NCI-H1694 treated with DMSO at 0.1 percent for 48 hours (cell line): Measurements from ENCODE around the gene EPS8L2.
A peak's percentile ranks its signal among the peaks of the same experiment; 100 is the strongest.

Source experiments
- DNase-seq: peaks from one replicate; lab custom pipeline; 2025; lab: John Stamatoyannopoulos, UW

Gene EPS8L2

GRCh38 chr11:705646-706438 is at the start of gene EPS8L2:
EPS8L2 (plus strand) TSS chr11:706231; CDS start chr11:709408, 3,177 bp downstream.
- no peak for DNase-seq

DNA sequence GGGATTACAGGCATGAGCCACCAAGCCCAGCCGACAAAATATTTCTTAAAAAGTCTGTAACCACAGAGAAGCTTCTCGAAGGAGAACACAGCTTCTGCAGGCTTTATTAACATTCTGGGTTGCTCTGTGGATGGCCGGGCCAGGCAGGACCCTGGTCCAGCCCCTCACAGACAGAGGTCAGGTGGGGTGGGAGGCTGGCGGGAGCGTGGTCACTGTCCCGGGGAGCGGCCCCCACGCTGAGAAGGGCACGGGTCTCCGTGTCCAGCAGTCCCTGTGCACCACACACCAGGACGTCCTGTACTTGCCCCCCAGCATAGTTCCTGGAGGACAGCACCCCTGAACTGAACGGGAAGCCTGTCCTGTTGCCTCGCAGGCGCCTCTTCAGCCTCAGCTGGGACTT is 49.6 kb upstream of the EPS8L2 start:
- DNase-seq, result no peak

- DNase-seq, result no peak
Observed at GRCh38 chr11:656866-657265, 49.2 kb upstream of the EPS8L2 start.

DNA sequence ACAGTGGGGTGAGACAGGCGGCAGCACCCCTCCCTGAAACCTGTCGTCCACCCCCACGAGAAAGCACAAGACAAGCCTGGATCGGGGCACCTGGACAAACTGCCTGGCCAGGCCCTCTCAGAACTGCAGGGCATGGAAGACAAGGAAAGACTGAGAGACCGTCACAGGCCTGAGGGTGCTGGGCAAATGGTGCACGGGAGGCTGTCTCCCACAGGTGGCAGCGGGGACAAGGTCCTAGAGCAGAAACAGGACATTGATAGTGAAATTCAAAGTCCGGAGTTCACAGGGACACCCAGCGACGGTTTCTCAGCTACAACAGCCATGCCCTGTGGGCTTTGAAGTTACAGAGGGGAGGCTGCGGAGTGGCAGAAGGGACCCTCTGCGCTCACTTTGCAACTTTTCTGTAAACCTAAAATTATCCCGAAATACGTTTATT is 48.3 kb upstream of the EPS8L2 start:
- DNase-seq, result no peak

GRCh38 chr11:659532-660085 is 46.4 kb upstream of the EPS8L2 start:
- DNase-seq, result no peak

DNA sequence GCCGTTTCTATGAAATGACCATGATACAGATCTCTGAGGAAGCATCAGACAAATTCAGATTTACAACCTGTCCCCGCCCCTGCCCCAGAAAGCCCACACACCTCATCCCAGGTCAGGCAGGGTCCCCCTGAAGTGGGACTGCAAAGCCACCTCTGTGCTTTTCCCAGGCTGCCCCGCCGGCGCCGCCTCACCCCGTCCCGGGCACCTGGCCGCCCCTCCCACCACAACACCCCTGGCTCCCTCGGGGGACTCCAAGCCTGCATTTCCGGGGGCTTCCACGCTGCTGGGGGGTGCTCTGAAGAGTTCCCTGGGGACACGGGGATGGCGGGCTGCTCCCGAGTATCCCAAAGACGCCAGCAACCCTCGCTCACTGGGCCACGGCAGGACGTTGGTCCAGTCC is 45.8 kb upstream of the EPS8L2 start:
- no peak for DNase-seq

DNA sequence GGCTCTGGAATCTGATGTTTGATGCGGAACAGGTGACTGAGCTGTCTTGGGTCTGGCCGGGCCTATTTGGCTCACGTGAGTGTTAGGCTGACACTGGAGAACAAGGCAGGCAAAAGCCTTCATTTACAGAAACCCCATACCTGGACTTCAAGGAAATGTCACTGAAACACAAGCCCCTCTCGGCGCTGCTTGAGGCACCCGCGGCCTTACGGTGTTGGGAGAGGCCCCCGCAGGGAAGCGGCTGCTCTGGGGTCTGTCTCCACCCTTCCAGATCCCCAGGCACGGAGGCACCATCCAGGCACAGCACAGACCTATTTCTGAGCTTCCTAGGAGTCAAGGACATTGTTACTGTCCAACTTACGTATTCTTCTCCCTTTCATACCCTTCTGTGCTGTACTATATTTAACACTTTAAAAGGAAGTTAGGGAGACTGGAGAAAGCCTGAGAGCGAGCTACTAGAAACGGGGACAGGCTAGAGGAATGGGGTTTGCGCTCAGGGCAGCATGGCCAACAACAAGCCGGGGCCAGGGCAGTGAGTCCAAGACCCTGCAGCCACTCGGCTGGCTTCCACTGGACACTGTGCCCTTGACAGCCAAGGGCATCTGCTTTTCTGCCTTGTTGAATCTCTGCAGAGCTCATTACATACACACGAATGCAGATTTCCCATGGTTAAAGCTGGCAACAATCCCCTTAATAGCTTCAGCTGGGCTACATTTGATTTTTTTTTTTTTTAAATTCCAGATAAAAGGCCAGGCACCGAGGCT is 45.2 kb upstream of the EPS8L2 start:
- DNase-seq, result peak; percentile 8

- no peak for DNase-seq
Observed at GRCh38 chr11:662689-663274, 43.2 kb upstream of the EPS8L2 start.

DNA sequence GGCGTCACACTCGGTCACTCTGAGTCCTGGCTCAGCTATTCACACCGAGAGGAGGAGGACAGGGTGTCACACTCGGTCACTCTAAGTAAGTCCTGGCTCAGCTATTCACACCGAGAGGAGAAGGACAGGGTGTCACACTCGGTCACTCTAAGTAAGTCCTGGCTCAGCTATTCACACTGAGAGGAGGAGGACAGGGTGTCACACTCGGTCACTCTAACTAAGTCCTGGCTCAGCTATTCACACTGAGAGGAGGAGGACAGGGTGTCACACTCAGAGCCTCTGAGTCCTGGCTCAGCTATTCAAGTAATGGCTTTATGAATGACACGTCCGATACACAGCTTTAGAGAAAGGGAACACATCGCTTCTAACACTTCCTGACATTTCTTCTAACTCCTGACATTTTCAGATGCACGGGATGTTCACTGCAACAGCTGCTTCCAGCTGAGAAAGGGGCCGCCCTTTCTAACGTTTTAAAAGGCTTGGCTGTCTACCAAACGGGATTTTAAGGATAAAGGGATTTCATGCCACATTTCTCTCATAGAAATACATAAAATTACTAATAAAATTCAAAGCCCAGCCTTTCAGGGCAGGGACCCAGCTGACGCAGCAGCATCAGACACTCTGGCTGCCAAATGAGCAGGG is 40.8 kb upstream of the EPS8L2 start:
- peak; percentile 14 for DNase-seq

- no peak for DNase-seq
Observed at GRCh38 chr11:665704-666281, 40.2 kb upstream of the EPS8L2 start.

GRCh38 chr11:673866-674265 is 32.2 kb upstream of the EPS8L2 start:
- no peak for DNase-seq

DNA sequence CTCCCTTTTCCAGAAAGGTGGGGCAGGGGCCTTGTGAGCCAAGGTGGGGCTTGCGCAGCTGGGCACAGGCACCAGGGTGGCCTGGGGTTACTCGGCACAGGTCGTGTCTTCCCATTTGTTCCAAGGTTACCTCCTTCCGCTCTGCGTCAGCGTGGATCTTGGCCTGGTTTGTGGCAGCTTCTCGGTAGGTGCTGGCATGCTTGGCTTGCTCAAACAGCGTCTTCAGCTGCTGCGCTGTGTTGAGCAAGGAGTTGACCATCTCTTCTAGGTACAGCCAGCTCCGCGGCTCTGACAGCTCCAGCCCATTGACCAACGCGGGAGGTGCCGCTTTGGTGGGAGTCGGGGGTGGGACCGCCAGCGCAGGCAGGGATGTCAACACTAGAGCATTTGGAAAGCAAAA is 31.6 kb upstream of the EPS8L2 start:
- no peak for DNase-seq

DNA sequence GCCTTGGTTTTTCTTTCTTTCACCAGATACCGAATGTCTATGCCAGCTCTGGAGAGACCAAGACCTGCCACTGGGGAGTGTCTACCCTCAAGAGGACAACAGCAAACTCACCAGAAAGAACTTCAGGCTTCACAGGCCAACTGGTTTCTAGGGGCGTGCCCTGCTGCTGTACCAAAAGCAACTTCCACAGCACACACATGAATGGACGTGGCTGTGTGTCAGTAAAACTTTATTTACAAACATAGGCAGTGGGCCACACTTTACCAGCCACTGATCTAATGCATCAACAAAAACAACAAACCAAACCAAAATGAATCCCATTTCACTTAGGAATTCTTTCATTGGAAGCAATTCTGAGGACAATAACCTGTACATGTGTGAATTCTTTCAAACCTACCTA is 27.7 kb upstream of the EPS8L2 start:
- DNase-seq, result no peak

GRCh38 chr11:679271-680207 is 26.5 kb upstream of the EPS8L2 start:
- DNase-seq, result no peak

GRCh38 chr11:680476-680875 is 25.6 kb upstream of the EPS8L2 start:
- DNase-seq, result no peak

DNA sequence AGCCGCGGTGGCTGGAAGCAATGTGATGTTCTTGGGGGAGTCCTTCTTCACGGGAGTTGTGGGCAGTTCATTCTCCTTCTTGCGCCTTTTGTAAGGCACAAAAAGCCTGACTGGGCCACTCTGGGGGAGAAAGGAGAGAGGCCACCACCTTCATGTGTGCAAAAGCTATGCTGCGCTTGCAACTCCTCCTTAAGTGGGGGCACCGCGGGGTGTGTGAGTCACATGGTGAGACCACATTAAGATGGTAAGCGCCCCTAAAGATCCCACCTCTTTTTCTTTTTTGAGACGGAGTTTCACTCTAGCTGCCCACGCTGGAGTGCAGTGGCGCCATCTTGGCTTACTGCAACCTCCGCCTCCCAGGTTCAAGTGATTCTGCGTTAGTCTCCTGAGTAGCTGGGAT is 25.1 kb upstream of the EPS8L2 start:
- DNase-seq, result no peak

DNA sequence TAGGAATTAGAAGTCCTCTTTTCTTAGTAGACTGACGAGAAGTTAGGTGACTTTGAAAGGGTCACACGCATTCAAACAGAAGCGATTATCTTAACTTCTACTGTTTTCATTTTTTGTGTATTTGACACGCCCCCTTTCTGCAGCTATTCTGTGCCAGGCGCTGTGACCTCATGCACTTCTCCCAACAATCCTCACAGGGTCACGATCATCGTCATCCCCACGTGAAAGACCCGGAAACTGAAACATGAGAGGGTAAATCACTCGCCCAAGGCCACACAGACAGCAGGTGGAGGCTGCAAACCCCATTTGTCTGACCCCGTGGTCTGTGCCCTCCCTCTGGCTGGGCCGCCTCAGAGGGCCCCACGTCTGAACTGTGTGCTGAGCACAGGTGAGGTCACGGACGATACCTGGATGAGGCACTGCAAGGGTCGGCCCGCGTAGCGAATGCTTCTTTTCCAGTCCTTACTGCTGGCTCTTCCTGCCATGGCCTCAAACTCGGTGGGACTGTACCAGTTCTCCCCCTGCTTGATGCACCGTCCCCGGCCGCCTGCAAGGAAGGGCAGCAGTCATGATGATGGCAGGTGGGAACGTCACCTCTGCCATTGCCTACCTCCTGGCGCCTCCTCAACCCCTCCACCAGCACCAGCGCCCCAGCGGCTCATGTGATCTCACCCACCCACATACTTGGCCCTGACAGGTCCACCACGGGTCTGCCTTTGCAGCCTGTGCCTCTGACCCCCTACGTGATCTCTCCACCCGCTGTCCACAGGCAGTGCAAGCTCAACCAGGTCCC is 19.4 kb upstream of the EPS8L2 start:
- DNase-seq, result no peak

- DNase-seq, result no peak
Observed at GRCh38 chr11:687751-688150, 18.3 kb upstream of the EPS8L2 start.

DNA sequence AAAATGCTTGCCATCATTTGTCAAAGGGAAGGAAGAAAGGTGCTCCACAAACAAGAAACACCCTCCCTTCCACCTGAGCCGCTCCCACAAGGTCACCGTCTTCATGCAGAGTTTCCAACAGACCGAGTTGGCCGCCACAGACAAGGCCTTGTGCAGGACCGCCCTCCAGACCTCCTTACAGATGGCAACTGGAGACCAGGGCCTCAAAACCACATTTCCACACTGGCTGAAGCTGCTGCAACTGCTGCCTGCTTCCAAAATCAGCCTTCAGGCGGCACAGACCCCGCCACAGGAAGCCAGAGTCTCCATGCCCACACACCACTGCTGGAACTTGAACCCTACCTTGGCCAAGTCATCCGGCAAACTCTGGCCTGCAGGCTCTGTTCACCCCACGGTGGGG is 17.4 kb upstream of the EPS8L2 start:
- no peak for DNase-seq

DNA sequence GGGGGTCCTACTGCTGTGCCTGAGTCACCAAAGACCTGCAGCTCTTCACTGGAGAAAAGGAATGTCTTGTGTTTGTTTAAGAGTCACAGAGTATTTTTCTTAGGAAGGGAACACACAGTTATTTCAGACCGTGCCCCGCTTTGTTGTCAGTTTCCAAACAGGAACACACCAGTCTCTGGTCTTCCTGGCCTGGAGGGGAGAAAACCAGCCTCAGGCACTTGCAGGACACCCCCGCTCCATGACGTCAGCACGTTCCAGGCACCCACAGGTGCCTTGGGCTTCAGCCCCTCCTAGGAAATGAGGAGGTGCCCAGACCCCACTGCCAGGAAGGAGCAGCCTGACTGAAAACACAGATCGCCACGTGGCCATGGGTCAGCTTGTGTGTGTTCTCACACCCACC is 16.4 kb upstream of the EPS8L2 start:
- no peak for DNase-seq
